Left lobe of liver (tissue), 2 donors: ENCODE data around the gene IFT57. TPM values are rescaled to one million over a fixed set of nuclear protein-coding genes. Genes with fewer than 3 reads are reported as not detected.

Experiments
- ATAC-seq: fragments of 200-7000 bp; cut with Tn5 transposase; one replicate; pipeline ENCODE4 v1.9.1; 2020; ENCODE audit warnings: mild to moderate bottlenecking, moderate library complexity
- DNase-seq: peaks from one replicate; pipeline ENCODE4 v3.0.0-alpha.2; 2020; ENCODE audit warnings: low spot score
- total RNA-seq: library from RNA; stranded (reverse); gene quantifications from one replicate; pipeline ENCODE4 v1.2.1, GENCODE V29; 2021
- donor health status: DM: no; HTN: no; CAD: no; lungs with moderate emphysema.
- donor health status: DM: no; HTN: yes; CAD: no.

Gene IFT57
- total RNA-seq, 1 donor from 2014 or later, result 3.8 TPM

- DNase-seq, result no peak
These were observed 94.8 kb downstream of the IFT57 start for GRCh38 chr3:108127301-108127988.

GRCh38 chr3:108126348-108126747, 95.9 kb downstream of the IFT57 start:
- ATAC-seq, result no peak
- DNase-seq, result no peak

More at GRCh38 chr3:108127301-108127988, 94.8 kb downstream of the IFT57 start:
- no peak for ATAC-seq

GRCh38 chr3:108125550-108126071, 96.6 kb downstream of the IFT57 start:
- ATAC-seq, result no peak
- DNase-seq, result no peak

GRCh38 chr3:108125153-108125543, 97.1 kb downstream of the IFT57 start:
- ATAC-seq (no peak), DNase-seq (no peak)

- ATAC-seq (no peak), DNase-seq (no peak)
These were observed 97.7 kb downstream of the IFT57 start for GRCh38 chr3:108124337-108125152.

- no peak for DNase-seq
- ATAC-seq, result no peak
These were observed 98.9 kb downstream of the IFT57 start for GRCh38 chr3:108123326-108123725.

- ATAC-seq (no peak), DNase-seq (no peak)
These were observed 99.9 kb downstream of the IFT57 start for GRCh38 chr3:108122276-108122675.

GRCh38 chr3:108119398-108120104, 102.7 kb downstream of the IFT57 start:
- no peak for DNase-seq
- ATAC-seq, result no peak

GRCh38 chr3:108118038-108118768, 104.0 kb downstream of the IFT57 start:
- ATAC-seq (no peak), DNase-seq (no peak)

GRCh38 chr3:108117241-108117775, 104.9 kb downstream of the IFT57 start:
- no peak for DNase-seq
- no peak for ATAC-seq

- DNase-seq, result no peak
These were observed 107.7 kb downstream of the IFT57 start for GRCh38 chr3:108114423-108115065.

GRCh38 chr3:108113975-108114374, 108.2 kb downstream of the IFT57 start:
- DNase-seq (no peak), ATAC-seq (no peak)

More at GRCh38 chr3:108114423-108115065, 107.7 kb downstream of the IFT57 start:
- ATAC-seq, result no peak

GRCh38 chr3:108110934-108111333, 111.3 kb downstream of the IFT57 start:
- DNase-seq (no peak), ATAC-seq (no peak)

Other genes starting within 250 kb of the IFT57 start
- 21.8 TPM for gene CD47, start 131.4 kb downstream of the IFT57 start, total RNA-seq
- gene HHLA2, start 74.1 kb upstream of the IFT57 start, total RNA-seq, result not detected